ENCODE data around the gene SFXN4.
"Not testable (repeated sequence)": the region's sequence is repeated elsewhere in the genome, so short reads cannot be mapped to it uniquely, and the experiment has no call there.

Gene SFXN4

GRCh38 chr10:119140603-119141245 lies 24.8 kb downstream of the SFXN4 start:
- no peak for DNase-seq

- DNase-seq, result peak in 2 of 3 donors; percentile 30 to 33
Observed at GRCh38 chr10:119139464-119140067, 25.9 kb downstream of the SFXN4 start.

- no peak for DNase-seq
Observed at GRCh38 chr10:119138346-119139306, 26.9 kb downstream of the SFXN4 start.

DNA sequence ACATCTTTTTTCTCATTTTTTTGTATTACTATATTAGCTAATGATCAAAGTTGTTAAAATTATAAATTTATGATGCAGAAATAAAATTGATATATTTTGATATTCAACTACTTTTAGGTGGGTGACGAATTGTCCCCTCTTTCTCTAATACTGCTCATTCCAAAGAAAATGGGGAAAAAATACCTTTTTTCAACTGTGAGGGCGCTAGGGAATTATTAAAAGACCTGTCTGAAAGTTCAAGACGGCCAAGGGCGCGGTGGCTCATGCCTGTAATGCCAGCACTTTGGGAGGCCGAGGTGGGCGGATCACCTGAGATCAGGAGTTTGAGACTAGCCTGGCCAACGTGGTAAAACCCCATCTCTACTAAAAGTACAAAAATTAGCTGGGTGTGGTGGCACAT lies 27.6 kb downstream of the SFXN4 start:
- DNase-seq, result not testable (repeated sequence)

- DNase-seq, result no peak
Observed at GRCh38 chr10:119136084-119136483, 29.4 kb downstream of the SFXN4 start.

DNA sequence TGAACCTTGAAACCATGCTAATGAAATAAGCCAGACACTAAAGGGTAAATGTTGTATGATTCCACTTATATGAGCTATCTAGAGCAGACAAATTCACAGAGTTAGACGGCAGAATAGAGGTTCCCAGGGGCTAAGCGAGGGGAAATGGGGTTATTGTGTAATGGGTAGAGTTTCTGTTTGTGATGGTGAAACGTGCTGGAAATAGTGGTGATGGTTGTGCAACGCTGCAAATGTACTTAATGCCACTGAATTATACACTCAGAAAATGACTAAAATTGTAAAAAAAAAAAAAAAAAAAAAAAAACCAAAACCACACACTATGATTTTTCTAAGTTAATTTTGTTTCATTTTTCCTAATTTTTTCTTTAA lies 30.0 kb downstream of the SFXN4 start:
- peak; percentile 71 to 88 (median 87) for DNase-seq

GRCh38 chr10:119133949-119134348 lies 31.6 kb downstream of the SFXN4 start:
- DNase-seq, result peak; percentile 41 to 76 (median 60)

DNA sequence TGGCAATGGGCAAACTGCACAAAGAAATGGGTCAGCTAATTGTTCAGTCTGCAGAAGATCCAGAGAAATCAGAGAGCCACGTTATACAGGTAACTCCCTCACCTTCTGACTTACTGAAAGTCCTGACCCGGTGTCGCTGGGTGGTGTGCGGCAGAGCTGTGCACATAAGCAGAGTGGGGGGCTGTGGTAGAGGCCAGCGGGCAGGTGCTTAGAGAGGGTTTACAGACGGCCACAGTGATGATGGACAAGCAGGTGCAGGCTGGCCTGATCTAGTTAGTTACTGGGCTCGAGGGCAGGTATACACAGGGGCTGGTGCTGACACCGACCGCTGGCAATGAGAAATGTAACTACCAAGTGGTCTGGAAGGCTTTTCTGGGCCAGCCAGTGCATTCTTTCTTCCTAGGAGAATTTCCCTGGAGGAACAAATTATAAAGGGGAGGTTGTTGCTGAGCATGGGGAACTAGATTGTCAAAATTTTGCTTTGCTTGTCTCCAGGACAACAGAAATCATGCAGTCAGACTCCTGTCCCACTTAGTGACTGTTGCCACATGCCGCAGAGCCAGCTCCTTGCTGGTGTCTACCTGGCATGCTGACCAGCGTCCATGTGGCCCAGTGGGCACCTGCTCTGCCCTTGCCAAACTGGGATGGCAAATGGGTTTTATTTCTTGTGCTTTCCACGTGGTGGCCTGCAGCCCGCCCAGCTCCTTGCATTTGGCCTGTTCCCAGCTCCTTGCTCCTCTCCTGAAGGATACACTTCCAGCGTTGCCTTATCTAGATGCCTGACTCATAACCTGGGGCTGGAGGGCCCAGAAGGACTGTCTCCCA lies 32.8 kb downstream of the SFXN4 start:
- no peak for DNase-seq

GRCh38 chr10:119131512-119132240 lies 33.8 kb downstream of the SFXN4 start:
- peak; percentile 63 to 94 (median 73) for DNase-seq

DNA sequence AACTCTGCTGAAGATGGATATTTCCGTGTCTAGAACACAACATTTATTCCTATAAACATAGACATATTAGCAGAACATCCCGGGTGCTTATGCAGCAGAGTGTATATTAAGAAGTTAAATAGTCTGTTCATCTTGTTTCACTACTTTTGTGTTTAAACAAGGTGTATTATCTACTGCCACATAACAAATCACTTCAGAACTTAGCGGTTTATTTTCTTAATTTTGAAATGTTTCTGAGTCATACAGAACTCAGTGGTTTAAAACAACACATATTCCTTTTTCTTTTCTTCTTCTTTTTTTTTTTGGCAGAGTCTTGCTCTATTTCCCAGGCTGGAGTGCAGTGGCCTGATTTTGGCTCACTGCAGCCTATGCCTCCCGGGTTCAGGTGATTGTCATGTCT lies 35.8 kb downstream of the SFXN4 start:
- DNase-seq, result peak in 2 of 3 donors; percentile 31 to 32

GRCh38 chr10:119125942-119126341 lies 39.6 kb downstream of the SFXN4 start:
- DNase-seq, result no peak

GRCh38 chr10:119120875-119121274 lies 44.6 kb downstream of the SFXN4 start:
- DNase-seq, result no peak

- no peak for DNase-seq
Observed at GRCh38 chr10:119120413-119120867, 45.1 kb downstream of the SFXN4 start.

DNA sequence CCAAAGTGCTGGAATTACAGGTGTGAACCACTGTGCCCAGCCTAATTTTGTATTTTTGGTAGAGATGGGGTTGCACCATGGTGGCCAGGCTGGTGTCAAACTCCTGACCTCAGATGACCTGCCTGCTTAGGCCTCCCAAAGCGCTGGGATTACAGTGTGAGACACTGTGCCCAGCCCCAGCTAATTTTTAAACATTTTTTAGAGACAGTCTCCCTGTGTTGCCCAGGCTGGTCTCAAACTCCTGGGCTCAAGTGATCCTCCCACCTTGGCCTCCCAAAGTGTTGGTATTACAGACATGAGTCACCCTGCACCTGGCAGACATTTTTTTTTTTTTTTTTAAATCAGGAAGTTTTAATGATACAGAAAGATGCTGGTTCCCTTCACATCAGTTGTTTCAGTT lies 46.1 kb downstream of the SFXN4 start:
- no peak for DNase-seq

- DNase-seq, result no peak
Observed at GRCh38 chr10:119118231-119118630, 47.3 kb downstream of the SFXN4 start.

DNA sequence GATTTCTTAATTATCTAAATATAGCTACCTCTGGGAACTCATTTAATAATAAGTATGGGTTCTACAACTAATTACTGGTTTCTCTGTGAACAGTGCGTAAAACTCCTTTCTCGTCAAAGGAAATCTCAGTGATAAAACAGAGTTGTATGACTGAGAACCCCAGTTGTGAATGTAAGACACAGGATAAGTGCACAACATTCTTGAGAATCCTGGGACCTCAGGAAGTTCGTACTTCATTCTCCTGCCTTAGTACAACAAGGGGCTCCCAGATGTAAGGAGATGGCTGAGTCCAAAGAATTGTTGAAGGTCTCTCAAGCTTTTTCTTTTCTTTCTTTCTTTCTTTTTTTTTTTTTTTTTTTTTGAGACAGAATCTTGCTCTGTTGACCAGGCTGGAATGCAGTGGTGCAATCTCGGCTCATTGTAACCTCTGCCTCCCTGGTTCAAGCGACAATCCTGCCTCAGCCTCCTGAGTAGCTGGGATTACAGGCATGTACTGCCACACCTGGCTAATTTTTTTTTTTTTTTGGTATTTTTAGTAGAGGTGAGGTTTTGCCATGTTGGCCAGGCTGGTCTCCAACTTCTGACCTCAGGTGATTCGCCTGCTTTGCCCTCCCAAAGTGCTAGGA lies 49.1 kb downstream of the SFXN4 start:
- no peak for DNase-seq

GRCh38 chr10:119115926-119116325 lies 49.6 kb downstream of the SFXN4 start:
- peak; percentile 29 to 40 (median 33) for DNase-seq

DNA sequence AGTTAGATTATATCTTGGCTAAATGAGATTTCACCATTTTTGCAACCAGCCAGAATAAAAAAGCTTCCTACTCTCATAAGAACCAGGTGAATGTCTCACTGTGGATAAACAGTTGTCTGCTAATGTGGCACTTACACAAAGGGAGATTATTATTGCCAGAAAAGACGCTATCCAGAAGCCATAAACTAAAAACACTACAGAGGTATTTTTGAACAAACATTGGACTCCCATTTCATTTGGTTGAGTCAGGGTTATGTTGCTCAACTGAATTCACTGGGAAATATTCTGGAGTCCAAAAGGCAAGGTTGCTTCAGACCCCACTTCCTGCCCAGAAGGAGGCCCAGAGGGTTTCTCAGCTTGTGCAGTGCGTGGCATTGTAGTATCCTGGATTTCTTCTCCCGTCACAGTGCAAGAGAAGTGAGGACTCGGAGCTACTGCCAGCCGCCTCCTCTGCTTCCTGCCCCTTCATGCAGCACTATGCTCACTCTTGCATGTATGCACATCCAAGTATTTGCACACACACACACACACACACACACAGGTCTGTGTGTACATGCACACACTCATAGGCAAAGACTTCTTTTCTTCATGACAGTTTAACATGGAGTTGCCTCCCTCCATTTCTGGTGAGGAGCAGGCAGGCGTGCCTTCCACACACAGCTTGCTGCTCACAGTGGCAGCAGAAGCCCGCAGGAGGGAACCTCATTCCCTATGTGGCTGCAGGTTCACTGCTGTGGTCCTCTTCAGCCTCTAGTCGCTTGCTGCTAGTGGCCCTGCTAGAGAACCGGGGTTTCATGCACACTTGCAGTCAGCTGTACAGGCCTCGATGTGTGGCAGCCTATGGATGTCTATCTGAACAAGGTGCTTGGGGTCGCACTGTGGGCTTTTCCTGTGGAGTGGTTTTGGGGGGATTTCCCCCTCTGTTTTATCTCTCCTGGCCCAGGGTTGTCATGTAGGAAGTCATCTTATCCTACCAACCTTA lies 51.5 kb downstream of the SFXN4 start:
- peak; percentile 65 to 82 (median 77) for DNase-seq

DNA sequence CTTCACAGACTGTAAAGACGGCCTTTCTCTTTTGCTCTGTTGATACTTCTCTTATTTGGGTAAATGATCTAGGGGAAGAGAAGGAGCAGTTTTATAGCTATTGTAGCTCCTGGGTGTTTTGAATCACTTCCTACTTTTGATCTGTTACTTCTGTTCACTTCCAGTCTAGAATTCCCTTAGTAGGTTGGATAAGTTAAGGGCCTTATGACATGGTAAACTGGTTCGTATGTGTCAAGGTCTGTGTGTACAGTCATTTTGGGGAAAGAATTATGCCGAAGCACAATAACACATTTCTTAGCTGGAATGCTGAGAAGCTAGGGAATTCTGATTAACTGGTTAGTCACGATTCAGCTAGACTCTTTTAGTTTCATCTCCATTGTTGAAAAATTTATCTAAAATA lies 53.5 kb downstream of the SFXN4 start:
- DNase-seq, result peak in 2 of 3 donors; percentile 63 to 72

DNA sequence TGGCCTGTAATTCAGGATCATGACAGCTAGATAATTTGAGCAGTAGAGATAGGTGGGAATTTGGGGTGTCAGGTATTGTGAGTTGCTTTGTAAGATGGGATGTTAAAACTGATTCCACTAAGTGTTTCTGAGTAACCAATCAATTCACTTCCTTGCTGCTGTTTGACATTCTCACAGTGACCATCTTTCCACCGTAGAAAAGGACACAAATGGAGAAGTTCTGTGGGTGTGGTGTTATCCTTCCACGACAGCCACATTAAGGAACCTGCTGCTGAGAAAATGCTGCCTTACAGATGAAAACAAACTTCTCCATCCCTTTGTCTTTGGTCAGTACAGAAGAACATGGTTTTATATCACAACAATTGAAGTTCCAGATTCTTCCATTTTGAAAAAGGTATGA lies 57.7 kb downstream of the SFXN4 start:
- not testable (repeated sequence) for DNase-seq
